ENCODE results near the gene MCC.

Gene MCC

GRCh38 chr5:113276001-113276400 is 212.3 kb downstream of the MCC start:
- in situ Hi-C loops (cut with HindIII; ENCODE audit: low sequenced_read_pairs) = no loop called here

DNA sequence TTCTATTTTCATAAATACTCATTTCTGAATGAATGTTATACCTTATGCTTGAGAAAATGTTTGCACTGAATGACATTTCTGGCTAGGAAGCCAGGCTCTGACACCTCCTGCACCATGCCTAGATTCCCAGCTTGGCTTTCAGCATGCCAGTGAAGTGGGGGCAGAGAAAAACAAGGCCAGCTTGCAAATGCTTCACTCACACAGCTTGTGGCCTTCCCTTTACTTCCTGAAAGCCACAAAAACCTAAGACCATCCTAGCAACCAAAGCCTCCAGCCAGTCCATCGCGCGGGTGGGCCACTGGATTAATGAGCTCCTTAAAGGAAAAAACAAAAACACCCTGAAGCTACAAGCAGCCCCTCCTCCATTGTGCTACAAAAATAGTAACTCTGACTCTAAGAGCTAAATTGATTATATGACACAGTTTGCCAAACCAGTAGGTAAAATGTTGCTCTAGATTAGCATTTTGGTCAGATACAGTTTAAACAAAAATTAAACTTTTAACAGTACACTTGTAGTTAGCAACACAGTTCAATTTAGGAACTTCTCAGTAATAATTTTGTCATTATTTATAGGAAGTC is 213.3 kb downstream of the MCC start:
- in situ Hi-C loops (cut with HindIII; ENCODE audit: low sequenced_read_pairs) = no loop called here

GRCh38 chr5:113273948-113274347 is 214.3 kb downstream of the MCC start:
- in situ Hi-C loops (cut with HindIII; ENCODE audit: low sequenced_read_pairs) = no loop called here

DNA sequence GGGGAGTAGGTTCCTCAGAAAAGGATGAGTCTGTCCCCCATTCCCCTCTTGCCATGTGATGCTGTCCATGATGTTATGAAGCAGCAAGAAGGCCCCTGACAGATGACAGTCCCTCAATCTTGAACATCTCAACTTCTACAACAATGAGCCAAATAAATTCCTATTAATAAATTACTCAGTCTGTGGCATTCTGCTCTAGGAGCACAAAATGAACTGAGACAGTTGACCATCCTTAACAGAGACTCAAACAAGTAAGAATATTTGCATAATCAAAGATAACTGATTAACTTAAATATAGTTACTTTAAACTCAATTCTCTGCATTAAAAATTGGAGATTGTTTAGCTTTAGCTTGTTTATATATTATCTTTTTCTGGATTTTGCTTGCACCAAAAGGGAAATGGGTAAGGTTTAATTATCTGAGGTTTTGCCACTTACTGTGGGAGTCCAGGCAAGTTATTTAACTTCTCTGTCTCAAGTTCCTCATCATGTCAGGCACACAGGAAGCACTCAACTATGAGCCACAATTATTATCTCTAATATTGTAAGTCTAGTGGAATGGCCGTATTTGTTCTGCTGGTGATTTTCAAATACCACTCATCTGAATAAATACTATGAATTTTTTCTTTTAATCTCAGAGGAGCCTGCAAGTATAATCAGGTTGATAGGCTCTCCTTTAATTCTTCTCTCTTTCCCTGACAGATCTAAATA is 216.4 kb downstream of the MCC start:
- in situ Hi-C loops (cut with HindIII; ENCODE audit: low sequenced_read_pairs) = no loop called here

DNA sequence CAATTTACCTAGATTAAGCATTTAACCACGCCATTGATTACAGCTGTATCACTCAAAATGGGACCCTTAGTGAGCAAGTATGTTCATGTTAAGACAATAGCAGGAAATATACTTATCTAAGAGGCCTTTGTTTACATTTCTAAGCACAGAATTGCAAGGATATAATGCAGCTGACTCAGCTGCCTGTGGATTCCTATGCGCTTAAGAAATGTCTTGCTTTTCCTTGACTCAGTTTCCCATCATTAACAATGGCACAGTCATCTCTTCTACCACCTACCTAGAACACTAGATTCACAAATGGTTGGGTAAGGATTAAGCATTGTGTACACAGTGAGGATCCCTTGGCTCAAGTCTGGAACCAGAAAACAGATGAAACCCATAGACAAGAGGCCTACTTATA is 217.2 kb downstream of the MCC start:
- in situ Hi-C loops (cut with HindIII; ENCODE audit: low sequenced_read_pairs) = no loop called here

DNA sequence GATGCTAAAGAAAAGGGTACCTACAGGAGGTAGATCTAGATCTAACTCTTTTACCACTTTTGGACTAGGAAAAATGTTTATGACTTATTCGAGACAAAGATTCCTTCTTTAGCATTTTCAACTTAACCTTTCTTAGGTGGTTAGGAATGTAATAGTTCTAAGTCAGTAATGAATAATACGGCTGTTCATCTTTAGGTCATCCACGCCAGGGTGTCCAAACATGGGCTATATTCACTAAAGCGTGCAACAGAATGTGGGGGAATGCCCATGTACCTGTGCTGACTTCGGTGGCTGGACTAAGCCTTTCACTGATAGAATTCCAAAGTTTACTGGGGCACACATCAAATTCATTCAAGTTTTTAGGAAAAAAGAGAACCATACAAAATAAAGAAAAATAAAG is 218.2 kb downstream of the MCC start:
- in situ Hi-C loops (cut with HindIII; ENCODE audit: low sequenced_read_pairs) = no loop called here

- in situ Hi-C loops (cut with HindIII; ENCODE audit: low sequenced_read_pairs) = no loop called here
Observed at GRCh38 chr5:113269023-113269997, 218.9 kb downstream of the MCC start.

DNA sequence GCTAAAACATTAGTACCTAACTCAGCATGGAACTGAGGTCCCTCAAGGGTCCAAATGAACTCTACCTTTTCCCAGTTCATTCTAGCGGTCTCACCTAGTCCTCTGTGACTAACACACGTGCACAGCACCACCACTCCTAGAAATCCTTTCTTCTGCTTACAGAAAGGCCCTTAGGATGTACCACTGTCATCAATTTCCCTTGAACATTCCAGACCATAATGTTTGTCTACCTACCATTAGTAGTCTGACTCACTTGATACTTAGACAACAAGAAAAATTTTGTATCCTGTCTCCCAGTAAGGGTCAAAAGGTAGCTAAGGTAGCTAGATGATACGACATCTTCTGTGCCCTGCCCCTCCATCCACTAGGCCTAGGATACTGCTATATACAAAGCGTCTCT is 220.0 kb downstream of the MCC start:
- in situ Hi-C loops (cut with HindIII; ENCODE audit: low sequenced_read_pairs) = no loop called here

- in situ Hi-C loops (cut with HindIII; ENCODE audit: low sequenced_read_pairs) = no loop called here
Observed at GRCh38 chr5:113267361-113267900, 220.8 kb downstream of the MCC start.

- in situ Hi-C loops (cut with HindIII; ENCODE audit: low sequenced_read_pairs) = no loop called here
Observed at GRCh38 chr5:113266913-113267227, 221.4 kb downstream of the MCC start.

- in situ Hi-C loops (cut with HindIII; ENCODE audit: low sequenced_read_pairs) = no loop called here
Observed at GRCh38 chr5:113266227-113266912, 221.9 kb downstream of the MCC start.

GRCh38 chr5:113265190-113265589 is 223.1 kb downstream of the MCC start:
- in situ Hi-C loops (cut with HindIII; ENCODE audit: low sequenced_read_pairs) = no loop called here

DNA sequence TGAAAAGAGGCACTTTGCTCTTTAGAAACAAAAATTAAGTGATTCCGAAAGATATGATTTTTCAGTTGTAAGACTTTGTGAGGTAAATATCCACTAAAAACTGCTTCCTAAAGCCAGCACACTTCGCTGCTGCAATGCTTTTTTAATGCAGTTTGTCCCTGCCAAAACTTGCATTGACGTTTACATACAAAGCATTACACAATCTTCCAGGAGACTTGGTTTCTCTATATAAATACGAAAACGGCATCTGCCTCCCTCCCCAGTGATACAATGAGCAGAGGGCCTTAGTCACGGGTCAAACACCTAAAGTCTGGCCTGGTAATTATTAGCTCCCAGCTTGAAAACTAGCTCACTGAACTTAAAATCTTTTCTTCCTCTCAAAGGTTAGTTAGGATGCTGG is 224.2 kb downstream of the MCC start:
- in situ Hi-C loops (cut with HindIII; ENCODE audit: low sequenced_read_pairs) = no loop called here

GRCh38 chr5:113263545-113263944 is 224.7 kb downstream of the MCC start:
- in situ Hi-C loops (cut with HindIII; ENCODE audit: low sequenced_read_pairs) = no loop called here

GRCh38 chr5:113262674-113263073 is 225.6 kb downstream of the MCC start:
- in situ Hi-C loops (cut with HindIII; ENCODE audit: low sequenced_read_pairs) = no loop called here

- in situ Hi-C loops (cut with HindIII; ENCODE audit: low sequenced_read_pairs) = no loop called here
Observed at GRCh38 chr5:113259034-113259433, 229.2 kb downstream of the MCC start.

- in situ Hi-C loops (cut with HindIII; ENCODE audit: low sequenced_read_pairs) = no loop called here
Observed at GRCh38 chr5:113257545-113257944, 230.7 kb downstream of the MCC start.

- in situ Hi-C loops (cut with HindIII; ENCODE audit: low sequenced_read_pairs) = no loop called here
Observed at GRCh38 chr5:113256671-113257452, 231.4 kb downstream of the MCC start.

DNA sequence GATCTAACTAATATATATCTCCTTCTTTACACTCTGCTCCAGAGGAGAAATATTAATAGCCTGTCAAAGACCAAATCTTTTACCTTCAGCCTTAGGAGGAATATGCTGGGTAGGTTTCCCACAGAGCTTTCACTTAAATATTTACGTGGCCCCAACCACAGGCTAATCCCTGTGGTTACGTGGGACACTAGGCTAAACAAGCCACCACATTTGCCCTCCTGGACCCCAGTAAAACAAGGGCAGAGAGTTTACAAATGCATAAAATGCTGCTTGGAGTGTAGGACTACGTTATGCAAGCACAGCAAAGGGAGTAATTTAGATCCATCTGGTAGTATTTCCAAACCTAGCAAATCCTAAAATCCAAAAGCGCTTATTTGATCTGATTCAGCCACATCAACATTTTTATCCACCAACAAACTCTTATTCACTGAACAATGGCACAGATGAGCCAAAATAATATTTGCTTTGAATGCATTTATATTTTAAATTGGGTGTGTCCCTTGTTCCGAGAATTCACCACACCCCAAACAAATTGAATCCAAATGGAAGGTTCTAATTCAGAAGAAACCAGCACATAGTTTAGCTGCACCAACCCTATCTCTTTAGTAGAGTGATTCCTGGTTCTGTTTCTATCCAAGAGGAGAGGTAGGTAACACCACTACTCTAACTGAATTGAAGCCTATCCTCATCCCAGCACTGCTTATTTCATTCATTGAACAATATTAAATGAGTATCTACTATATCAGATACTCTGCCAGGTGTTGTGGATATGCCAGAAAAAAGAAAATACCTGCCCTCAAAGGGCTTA is 232.5 kb downstream of the MCC start:
- in situ Hi-C loops (cut with HindIII; ENCODE audit: low sequenced_read_pairs) = no loop called here
